B cell (primary cell): Measurements from ENCODE around the gene TMEM273.

Experiments
- EZH2 ChIP-seq: IDR thresholded peaks from 2 replicates; pipeline ENCODE4 v1.6.1; 2012; ENCODE audit warnings: borderline replicate concordance, low read depth, mild to moderate bottlenecking, moderate library complexity, low read length; ENCODE audit not compliant: insufficient read depth, poor library complexity, severe bottlenecking
- TF ChIP-seq, protein P1 (sequence below): fragments of 200-600 bp; IDR thresholded peaks from one replicate; pipeline ENCODE4 v1.8.0; 2022; ENCODE audit warnings: antibody characterized with exemption, mild to moderate bottlenecking

DNA sequence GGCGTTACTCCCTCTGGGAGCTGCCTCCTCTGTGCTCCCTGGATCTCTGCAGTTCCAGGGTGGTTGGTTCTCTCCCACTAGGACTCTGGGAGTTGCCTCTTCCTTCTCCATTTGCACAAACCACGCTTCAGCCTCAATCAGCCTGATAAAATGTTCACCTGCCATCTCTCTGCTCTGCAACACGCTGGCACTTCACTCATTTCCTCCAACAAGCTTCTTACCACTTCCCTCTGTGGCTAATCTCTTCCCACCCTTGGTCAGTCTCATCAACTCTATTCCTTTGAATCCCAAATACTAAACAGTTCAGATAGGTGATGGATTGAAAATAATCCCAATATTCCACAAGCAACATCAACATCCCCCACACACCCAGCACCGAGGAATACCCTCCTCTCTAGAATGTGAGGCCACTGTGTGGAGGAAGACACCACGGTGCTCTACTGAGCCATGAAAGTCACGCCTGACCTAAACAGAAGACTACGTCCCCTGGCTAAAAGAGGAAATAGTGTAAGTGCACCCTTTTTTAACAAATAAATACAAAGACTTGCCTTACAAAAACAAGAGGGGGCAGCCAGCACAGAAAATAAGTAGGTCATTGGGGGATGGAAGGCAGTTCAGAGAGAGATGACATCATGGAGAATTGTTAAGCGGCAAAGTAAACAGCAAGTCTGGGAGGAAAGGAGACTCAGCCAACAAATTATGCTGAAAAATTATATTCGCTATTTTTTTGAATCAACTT is 52.4 kb downstream of the TMEM273 start:
- TF ChIP-seq, protein P1, sequence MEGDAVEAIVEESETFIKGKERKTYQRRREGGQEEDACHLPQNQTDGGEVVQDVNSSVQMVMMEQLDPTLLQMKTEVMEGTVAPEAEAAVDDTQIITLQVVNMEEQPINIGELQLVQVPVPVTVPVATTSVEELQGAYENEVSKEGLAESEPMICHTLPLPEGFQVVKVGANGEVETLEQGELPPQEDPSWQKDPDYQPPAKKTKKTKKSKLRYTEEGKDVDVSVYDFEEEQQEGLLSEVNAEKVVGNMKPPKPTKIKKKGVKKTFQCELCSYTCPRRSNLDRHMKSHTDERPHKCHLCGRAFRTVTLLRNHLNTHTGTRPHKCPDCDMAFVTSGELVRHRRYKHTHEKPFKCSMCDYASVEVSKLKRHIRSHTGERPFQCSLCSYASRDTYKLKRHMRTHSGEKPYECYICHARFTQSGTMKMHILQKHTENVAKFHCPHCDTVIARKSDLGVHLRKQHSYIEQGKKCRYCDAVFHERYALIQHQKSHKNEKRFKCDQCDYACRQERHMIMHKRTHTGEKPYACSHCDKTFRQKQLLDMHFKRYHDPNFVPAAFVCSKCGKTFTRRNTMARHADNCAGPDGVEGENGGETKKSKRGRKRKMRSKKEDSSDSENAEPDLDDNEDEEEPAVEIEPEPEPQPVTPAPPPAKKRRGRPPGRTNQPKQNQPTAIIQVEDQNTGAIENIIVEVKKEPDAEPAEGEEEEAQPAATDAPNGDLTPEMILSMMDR: no peak
- no peak for TF ChIP-seq EZH2
